Nephron progenitor cell (in vitro differentiated cells): Measurements from ENCODE around the gene SFSWAP.
A peak's percentile ranks its signal among the peaks of the same experiment; 100 is the strongest.

ENCODE experiments used
- DNase-seq: peaks from one replicate; pipeline ENCODE4 v3.0.0; 2021
- H3K27ac Mint-ChIP-seq: 2 replicates; pipeline ENCODE4 v1.8.0; 2021; ENCODE audit warnings: mild to moderate bottlenecking, moderate library complexity, mixed read lengths
- H3K27me3 Mint-ChIP-seq: 2 replicates; pipeline ENCODE4 v1.8.0; 2021; ENCODE audit warnings: mild to moderate bottlenecking, low read depth, mixed read lengths; ENCODE audit not compliant: poor library complexity
- H3K36me3 Mint-ChIP-seq: 2 replicates; pipeline ENCODE4 v1.8.0; 2021; ENCODE audit warnings: low read depth, mixed read lengths
- H3K4me1 Mint-ChIP-seq: 2 replicates; pipeline ENCODE4 v1.8.0; 2021; ENCODE audit warnings: mixed read lengths
- H3K4me3 Mint-ChIP-seq: 2 replicates; pipeline ENCODE4 v1.8.0; 2021; ENCODE audit warnings: mild to moderate bottlenecking, moderate library complexity, mixed read lengths
- H3K9me3 Mint-ChIP-seq: 2 replicates; pipeline ENCODE4 v1.8.0; 2021; ENCODE audit warnings: mild to moderate bottlenecking, moderate library complexity, mixed read lengths
- CTCF ChIP-seq: fragments of 200-600 bp; sonication (generic); IDR thresholded peaks from 2 replicates; pipeline ENCODE4 v1.5.0; 2021; ENCODE audit warnings: antibody characterized with exemption

The SFSWAP gene

GRCh38 chr12:131753757-131754156 lies 42.9 kb downstream of the SFSWAP start:
- H3K4me1 Mint-ChIP-seq = no peaks in the 10 kb centered on the region
- no peak overlapping the region for H3K4me3 Mint-ChIP-seq
- H3K9me3 Mint-ChIP-seq = no peaks in the 10 kb centered on the region
- TF ChIP-seq CTCF = no peak
- peaks cover 69% of the 10 kb centered on the region for H3K36me3 Mint-ChIP-seq
- no peak for DNase-seq
- H3K27ac Mint-ChIP-seq = no peak overlapping the region
- no peaks in the 10 kb centered on the region for H3K27me3 Mint-ChIP-seq

- TF ChIP-seq CTCF = no peak
- no peak overlapping the region for H3K27ac Mint-ChIP-seq
- no peaks in the 10 kb centered on the region for H3K27me3 Mint-ChIP-seq
- H3K4me1 Mint-ChIP-seq = no peaks in the 10 kb centered on the region
- H3K9me3 Mint-ChIP-seq = no peaks in the 10 kb centered on the region
- no peak for DNase-seq
- peaks cover 73% of the 10 kb centered on the region for H3K36me3 Mint-ChIP-seq
- H3K4me3 Mint-ChIP-seq = no peak overlapping the region
These were observed 43.3 kb downstream of the SFSWAP start for GRCh38 chr12:131754184-131754583.

- no peaks in the 10 kb centered on the region for H3K27me3 Mint-ChIP-seq
- no peak overlapping the region for H3K4me3 Mint-ChIP-seq
- H3K36me3 Mint-ChIP-seq = peaks cover 82% of the 10 kb centered on the region
- TF ChIP-seq CTCF = peak; percentile 28
- DNase-seq = no peak
- no peaks in the 10 kb centered on the region for H3K4me1 Mint-ChIP-seq
- H3K9me3 Mint-ChIP-seq = no peaks in the 10 kb centered on the region
- no peak overlapping the region for H3K27ac Mint-ChIP-seq
These were observed 44.6 kb downstream of the SFSWAP start for GRCh38 chr12:131755305-131756113.

GRCh38 chr12:131756441-131756840 lies 45.6 kb downstream of the SFSWAP start:
- no peak overlapping the region for H3K27ac Mint-ChIP-seq
- no peaks in the 10 kb centered on the region for H3K4me1 Mint-ChIP-seq
- no peak overlapping the region for H3K4me3 Mint-ChIP-seq
- H3K36me3 Mint-ChIP-seq = peaks cover 92% of the 10 kb centered on the region
- H3K27me3 Mint-ChIP-seq = no peaks in the 10 kb centered on the region
- DNase-seq = no peak
- TF ChIP-seq CTCF = no peak
- H3K9me3 Mint-ChIP-seq = no peaks in the 10 kb centered on the region

GRCh38 chr12:131757111-131757510 lies 46.2 kb downstream of the SFSWAP start:
- Mint-ChIP-seq H3K9me3 (no peaks in the 10 kb centered on the region), H3K27me3 (no peaks in the 10 kb centered on the region), H3K4me1 (no peaks in the 10 kb centered on the region), H3K4me3 (no peak overlapping the region), H3K36me3 (peaks cover 92% of the 10 kb centered on the region), H3K27ac (peak overlapping the region; percentile 74)
- DNase-seq = no peak
- TF ChIP-seq CTCF = no peak
